ENCODE results near the gene KAZN. TPM values are rescaled to one million over a fixed set of nuclear protein-coding genes. Genes with fewer than 3 reads are reported as not detected.

The KAZN gene
- polyA plus RNA-seq, 4 donors = 3.0 to 39.5 (median 4.4) TPM

DNA sequence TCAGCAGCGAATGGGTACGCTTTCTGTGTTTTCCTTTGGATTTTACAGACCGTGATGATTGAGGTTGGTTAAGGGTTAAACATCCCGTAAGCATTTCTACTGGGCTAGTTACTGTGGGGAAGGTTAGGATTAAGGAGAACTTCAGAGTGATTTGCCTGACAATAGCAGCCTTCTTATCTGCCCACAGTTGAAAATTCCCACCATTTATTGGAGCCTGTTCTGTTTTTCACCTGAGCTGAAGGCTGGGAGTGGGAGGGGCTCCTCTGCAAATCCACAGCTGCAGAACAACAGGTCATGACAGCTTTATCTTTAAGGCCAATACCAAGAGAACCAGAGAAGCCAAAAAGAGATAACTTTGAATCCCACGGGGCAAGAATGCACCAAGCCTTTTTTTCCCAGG, 168.6 kb downstream of the KAZN start:
- Histone ChIP-seq H3K27me3 (ENCODE audit: control insufficient read depth in 3 of 3, insufficient read depth in 3 of 3, low read length in 3 of 3) (no peaks in the 10 kb centered on the region), H3K4me1 (ENCODE audit: control insufficient read depth in 3 of 3, insufficient read depth in 2 of 3, low read depth in 1 of 3, low read length in 2 of 3) (no peaks in the 10 kb centered on the region), H3K27ac (ENCODE audit: low read depth in 1 of 3, low read length in 2 of 3) (no peak overlapping the region), H3K4me3 (ENCODE audit: low read depth in 1 of 3, low read length in 3 of 3) (no peak overlapping the region), H3K9me3 (ENCODE audit: control insufficient read depth in 2 of 2, insufficient read depth in 1 of 2, low read depth in 1 of 2, low read length in 1 of 2) (peaks cover 0 to 7% of the 10 kb centered on the region in 2 donors), H3K36me3 (ENCODE audit: control insufficient read depth in 3 of 3, insufficient read depth in 2 of 3, low read depth in 1 of 3, low read length in 3 of 3) (no peaks in the 10 kb centered on the region)
- no peak for FAIRE-seq
- 57 to 73% (median 68%) methylated on average over 5 of the region's 5 CpGs for WGBS, 3 donors
- DNase-seq = no peak

DNA sequence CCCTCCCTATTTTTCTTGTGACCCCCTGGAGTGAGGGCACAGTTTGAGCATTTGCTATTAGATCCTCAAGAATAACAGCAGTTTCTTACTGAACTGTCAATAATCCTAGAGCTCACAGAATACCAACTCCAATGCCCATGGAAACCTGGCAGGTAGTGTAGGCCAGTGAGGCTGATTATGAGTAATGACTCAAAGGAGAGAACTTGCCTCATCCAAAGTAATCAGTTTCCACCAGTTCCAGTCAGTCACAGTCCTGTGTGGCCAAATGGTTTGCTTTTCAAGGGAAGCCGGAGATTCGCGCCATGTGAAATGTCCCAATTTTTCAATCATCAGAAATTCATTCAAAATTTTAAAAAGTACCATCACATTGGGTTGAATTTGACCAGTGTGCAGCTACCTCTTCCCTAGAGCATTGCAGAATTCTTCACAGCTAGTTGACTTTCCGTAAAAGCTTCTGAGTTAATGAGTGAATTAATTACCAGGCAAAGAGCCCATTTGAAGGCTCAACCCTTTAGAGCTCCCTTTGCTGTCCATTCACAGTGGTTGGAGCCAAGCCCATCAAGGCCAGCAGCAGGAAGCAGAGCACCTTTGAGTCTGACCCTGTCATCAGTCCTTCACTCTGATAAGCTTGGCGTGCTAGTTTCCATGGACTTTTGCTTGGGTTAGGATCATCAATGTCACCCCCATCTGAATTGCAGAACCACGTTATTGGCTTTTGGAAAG, 170.3 kb downstream of the KAZN start:
- 90 to 92% (median 91%) methylated on average over 6 of the region's 6 CpGs for WGBS, 3 donors
- Histone ChIP-seq H3K9me3 (ENCODE audit: control insufficient read depth in 2 of 2, insufficient read depth in 1 of 2, low read depth in 1 of 2, low read length in 1 of 2) (peaks cover 0 to 7% of the 10 kb centered on the region in 2 donors), H3K36me3 (ENCODE audit: control insufficient read depth in 3 of 3, insufficient read depth in 2 of 3, low read depth in 1 of 3, low read length in 3 of 3) (no peaks in the 10 kb centered on the region), H3K27me3 (ENCODE audit: control insufficient read depth in 3 of 3, insufficient read depth in 3 of 3, low read length in 3 of 3) (no peaks in the 10 kb centered on the region), H3K27ac (ENCODE audit: low read depth in 1 of 3, low read length in 2 of 3) (no peak overlapping the region), H3K4me3 (ENCODE audit: low read depth in 1 of 3, low read length in 3 of 3) (no peak overlapping the region), H3K4me1 (ENCODE audit: control insufficient read depth in 3 of 3, insufficient read depth in 2 of 3, low read depth in 1 of 3, low read length in 2 of 3) (no peaks in the 10 kb centered on the region)
- DNase-seq (no peak), FAIRE-seq (no peak)

DNA sequence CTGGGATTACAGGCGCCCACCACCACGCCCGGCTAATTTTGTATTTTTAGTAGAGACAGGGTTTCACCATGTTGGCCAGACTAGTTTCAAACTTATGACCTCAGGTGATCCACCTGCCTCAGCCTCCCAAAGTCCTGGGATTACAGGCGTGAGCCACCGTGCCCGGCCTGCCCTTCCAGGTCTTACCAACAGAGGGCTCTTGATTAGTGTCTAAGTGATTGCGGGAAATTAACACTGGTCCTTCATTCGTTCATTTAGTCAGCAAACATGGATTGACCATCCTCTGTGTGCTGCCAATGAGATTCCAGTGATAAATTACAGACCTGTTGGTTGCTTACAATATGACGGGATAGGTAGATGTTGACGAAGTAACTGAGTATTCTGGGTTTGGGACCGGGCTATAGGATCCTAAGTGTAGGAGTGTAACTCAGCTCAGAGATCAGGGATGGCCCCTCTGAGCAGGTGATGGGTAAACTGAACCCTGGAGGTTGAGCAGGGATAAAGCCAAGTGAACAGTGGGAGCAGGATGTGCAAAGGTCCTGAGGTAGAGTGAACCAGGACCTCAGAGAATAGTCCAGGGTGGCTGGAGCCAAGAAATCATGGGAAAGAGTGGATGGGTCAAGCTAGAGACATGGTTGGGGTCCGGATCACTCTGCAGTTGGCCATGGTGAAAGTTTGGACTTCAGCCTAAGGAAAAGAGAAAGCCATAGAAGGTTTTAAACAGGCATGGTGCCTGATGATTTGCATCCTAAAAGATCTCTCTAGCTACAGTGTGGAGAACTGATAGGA, 171.2 kb downstream of the KAZN start:
- no peak for DNase-seq
- Histone ChIP-seq H3K4me1 (ENCODE audit: control insufficient read depth in 3 of 3, insufficient read depth in 2 of 3, low read depth in 1 of 3, low read length in 2 of 3) (no peaks in the 10 kb centered on the region), H3K27me3 (ENCODE audit: control insufficient read depth in 3 of 3, insufficient read depth in 3 of 3, low read length in 3 of 3) (no peaks in the 10 kb centered on the region), H3K36me3 (ENCODE audit: control insufficient read depth in 3 of 3, insufficient read depth in 2 of 3, low read depth in 1 of 3, low read length in 3 of 3) (no peaks in the 10 kb centered on the region), H3K27ac (ENCODE audit: low read depth in 1 of 3, low read length in 2 of 3) (no peak overlapping the region), H3K9me3 (ENCODE audit: control insufficient read depth in 2 of 2, insufficient read depth in 1 of 2, low read depth in 1 of 2, low read length in 1 of 2) (peaks cover 0 to 7% of the 10 kb centered on the region in 2 donors), H3K4me3 (ENCODE audit: low read depth in 1 of 3, low read length in 3 of 3) (no peak overlapping the region)
- FAIRE-seq = no peak
- 87 to 94% (median 93%) methylated on average over 12 of the region's 12 CpGs for WGBS, 3 donors

DNA sequence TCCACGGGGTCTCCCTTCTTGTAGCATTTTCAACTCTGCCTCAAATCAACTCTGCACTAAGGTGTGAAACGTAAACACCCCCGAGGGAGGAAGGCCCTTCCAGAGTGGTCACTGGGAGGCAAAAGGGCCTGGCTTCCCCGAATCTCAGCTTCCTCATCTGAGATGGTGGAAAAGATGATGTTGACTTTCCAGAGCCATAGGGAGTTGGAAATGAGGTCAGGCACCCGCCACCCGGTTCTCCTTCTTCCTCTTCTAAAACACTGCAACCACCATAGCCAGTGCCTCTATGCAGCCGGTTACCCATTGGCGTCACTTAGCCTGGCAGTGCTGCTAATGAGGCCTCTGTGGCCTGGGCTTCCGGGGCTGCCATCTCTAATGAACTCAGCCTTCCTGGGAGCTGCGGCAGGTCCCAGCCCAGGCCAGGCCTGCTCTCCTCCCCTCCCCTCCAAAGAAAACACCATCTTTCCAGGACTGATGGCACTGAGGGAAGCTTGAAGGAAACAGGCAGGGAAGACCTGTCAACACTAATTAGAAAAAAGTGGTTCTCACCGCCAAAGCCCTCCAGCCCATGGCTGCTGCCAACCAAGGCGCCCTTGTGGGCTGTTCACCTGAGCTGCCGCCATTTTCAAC, 175.0 kb downstream of the KAZN start:
- H3K4me1 ChIP-seq (ENCODE audit: control insufficient read depth in 3 of 3, insufficient read depth in 2 of 3, low read depth in 1 of 3, low read length in 2 of 3) = no peaks in the 10 kb centered on the region
- no peaks in the 10 kb centered on the region for H3K27me3 ChIP-seq (ENCODE audit: control insufficient read depth in 3 of 3, insufficient read depth in 3 of 3, low read length in 3 of 3)
- H3K4me3 ChIP-seq (ENCODE audit: low read depth in 1 of 3, low read length in 3 of 3) = no peak overlapping the region
- H3K36me3 ChIP-seq (ENCODE audit: control insufficient read depth in 3 of 3, insufficient read depth in 2 of 3, low read depth in 1 of 3, low read length in 3 of 3) = no peaks in the 10 kb centered on the region
- DNase-seq (no peak), FAIRE-seq (no peak)
- WGBS, 3 donors = 90 to 95% (median 92%) methylated on average over 13 of the region's 13 CpGs
- peaks cover 0 to 2% of the 10 kb centered on the region in 2 donors for H3K9me3 ChIP-seq (ENCODE audit: control insufficient read depth in 2 of 2, insufficient read depth in 1 of 2, low read depth in 1 of 2, low read length in 1 of 2)
- no peak overlapping the region for H3K27ac ChIP-seq (ENCODE audit: low read depth in 1 of 3, low read length in 2 of 3)

DNA sequence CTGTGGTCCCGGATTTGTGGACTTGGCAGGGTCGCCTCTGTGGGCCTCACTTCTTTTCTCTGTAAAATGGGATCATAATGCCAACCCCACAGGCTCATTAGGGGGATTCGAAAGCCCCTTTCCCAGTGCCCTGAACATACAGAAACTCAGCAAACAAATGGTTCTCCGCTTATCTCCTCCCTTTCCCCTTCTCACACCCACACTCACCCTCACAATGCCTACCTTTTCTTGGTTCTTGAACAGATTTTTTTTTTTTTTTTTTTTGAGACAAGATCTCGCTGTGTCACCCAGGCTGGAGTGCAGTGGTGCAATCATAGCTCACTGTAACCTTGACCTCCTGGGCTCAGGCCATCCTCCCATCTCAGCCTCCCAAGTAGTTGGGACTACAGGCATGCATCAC, 175.7 kb downstream of the KAZN start:
- FAIRE-seq (no peak), DNase-seq (no peak)
- no peaks in the 10 kb centered on the region for H3K36me3 ChIP-seq (ENCODE audit: control insufficient read depth in 3 of 3, insufficient read depth in 2 of 3, low read depth in 1 of 3, low read length in 3 of 3)
- H3K4me1 ChIP-seq (ENCODE audit: control insufficient read depth in 3 of 3, insufficient read depth in 2 of 3, low read depth in 1 of 3, low read length in 2 of 3) = no peaks in the 10 kb centered on the region
- WGBS, 3 donors = 73 to 94% (median 82%) methylated on average over 5 of the region's 5 CpGs
- H3K27ac ChIP-seq (ENCODE audit: low read depth in 1 of 3, low read length in 2 of 3) = no peak overlapping the region
- no peak overlapping the region for H3K4me3 ChIP-seq (ENCODE audit: low read depth in 1 of 3, low read length in 3 of 3)
- no peaks in the 10 kb centered on the region for H3K27me3 ChIP-seq (ENCODE audit: control insufficient read depth in 3 of 3, insufficient read depth in 3 of 3, low read length in 3 of 3)
- peaks cover 0 to 2% of the 10 kb centered on the region in 2 donors for H3K9me3 ChIP-seq (ENCODE audit: control insufficient read depth in 2 of 2, insufficient read depth in 1 of 2, low read depth in 1 of 2, low read length in 1 of 2)

DNA sequence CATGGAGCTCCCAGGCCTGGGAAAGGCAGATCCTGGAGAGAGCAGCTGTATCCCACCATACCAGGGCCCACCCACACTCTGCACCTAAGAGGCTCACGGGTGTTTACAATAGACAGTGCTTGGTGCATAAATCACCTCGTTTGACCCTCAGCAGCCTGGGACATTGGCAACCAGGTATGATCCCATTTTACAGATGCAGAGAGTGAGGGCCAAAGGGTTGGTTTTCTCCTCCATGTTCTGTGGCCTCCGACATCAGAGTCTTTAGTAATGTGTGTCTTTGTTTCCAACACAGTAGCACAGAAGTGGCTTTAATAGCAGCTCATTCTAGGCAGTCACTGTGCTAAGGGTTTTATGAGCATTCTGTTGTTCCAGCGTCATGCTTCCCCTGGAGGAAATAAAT, 176.5 kb downstream of the KAZN start:
- H3K4me3 ChIP-seq (ENCODE audit: low read depth in 1 of 3, low read length in 3 of 3) = no peak overlapping the region
- H3K27me3 ChIP-seq (ENCODE audit: control insufficient read depth in 3 of 3, insufficient read depth in 3 of 3, low read length in 3 of 3) = no peaks in the 10 kb centered on the region
- H3K27ac ChIP-seq (ENCODE audit: low read depth in 1 of 3, low read length in 2 of 3) = no peak overlapping the region
- peaks cover 0 to 2% of the 10 kb centered on the region in 2 donors for H3K9me3 ChIP-seq (ENCODE audit: control insufficient read depth in 2 of 2, insufficient read depth in 1 of 2, low read depth in 1 of 2, low read length in 1 of 2)
- FAIRE-seq = no peak
- DNase-seq = no peak
- 85 to 91% (median 91%) methylated on average over 4 of the region's 4 CpGs for WGBS, 3 donors
- H3K4me1 ChIP-seq (ENCODE audit: control insufficient read depth in 3 of 3, insufficient read depth in 2 of 3, low read depth in 1 of 3, low read length in 2 of 3) = no peaks in the 10 kb centered on the region
- no peaks in the 10 kb centered on the region for H3K36me3 ChIP-seq (ENCODE audit: control insufficient read depth in 3 of 3, insufficient read depth in 2 of 3, low read depth in 1 of 3, low read length in 3 of 3)

DNA sequence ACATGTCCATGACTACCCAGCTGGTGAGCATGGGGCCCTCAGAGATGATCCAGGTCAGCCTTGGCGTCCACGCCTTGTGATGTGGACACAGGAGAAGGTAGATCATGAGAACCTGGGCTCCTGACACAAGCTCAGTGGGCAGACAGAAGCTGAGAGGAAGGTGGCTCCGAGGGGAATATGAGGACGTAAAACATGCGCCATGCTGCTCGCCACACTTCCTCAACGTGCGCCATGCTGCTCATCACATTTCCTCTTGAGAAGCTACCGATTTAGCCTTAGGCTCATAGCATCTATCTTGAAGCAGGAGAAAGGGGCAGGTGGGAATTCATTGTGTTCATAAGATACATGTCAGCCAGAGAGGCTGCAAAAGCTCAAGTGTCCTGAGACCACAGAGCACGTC, 176.9 kb downstream of the KAZN start:
- no peak overlapping the region for H3K27ac ChIP-seq (ENCODE audit: low read depth in 1 of 3, low read length in 2 of 3)
- H3K4me3 ChIP-seq (ENCODE audit: low read depth in 1 of 3, low read length in 3 of 3) = no peak overlapping the region
- WGBS, 3 donors = 92 to 96% (median 95%) methylated on average over 10 of the region's 10 CpGs
- H3K4me1 ChIP-seq (ENCODE audit: control insufficient read depth in 3 of 3, insufficient read depth in 2 of 3, low read depth in 1 of 3, low read length in 2 of 3) = no peaks in the 10 kb centered on the region
- no peaks in the 10 kb centered on the region for H3K27me3 ChIP-seq (ENCODE audit: control insufficient read depth in 3 of 3, insufficient read depth in 3 of 3, low read length in 3 of 3)
- H3K9me3 ChIP-seq (ENCODE audit: control insufficient read depth in 2 of 2, insufficient read depth in 1 of 2, low read depth in 1 of 2, low read length in 1 of 2) = peaks cover 0 to 2% of the 10 kb centered on the region in 2 donors
- no peaks in the 10 kb centered on the region for H3K36me3 ChIP-seq (ENCODE audit: control insufficient read depth in 3 of 3, insufficient read depth in 2 of 3, low read depth in 1 of 3, low read length in 3 of 3)
- FAIRE-seq (no peak), DNase-seq (no peak)

Measured in small intestine (tissue), 7 donors.